HCT116 (cell line): Measurements from ENCODE around the gene ZWILCH. TPM values are rescaled to one million over a fixed set of nuclear protein-coding genes. Genes with fewer than 3 reads are reported as not detected.
"Not testable (repeated sequence)": the region's sequence is repeated elsewhere in the genome, so short reads cannot be mapped to it uniquely, and the experiment has no call there.

ENCODE experiments used
- ATAC-seq: fragments of 200-7000 bp; cut with Tn5 transposase; 2 replicates; pipeline ENCODE4 v1.9.1; 2020; ENCODE audit warnings: mild to moderate bottlenecking, moderate library complexity
- BruUV-seq: library from RNA; stranded (reverse); fragments of 400-500 nt; replicated peaks from 2 replicates; lab custom pipeline; 2021; lab: Mats Ljungman, UMichigan
- CTCF ChIA-PET: fragments of 300-600 bp; sonication (Branson Sonifier 250); formaldehyde crosslinking; loops from one replicate; lab custom pipeline; 2021; ENCODE audit warnings: antibody characterized with exemption; lab: Charles Lee
- POLR2A ChIA-PET: fragments of 300-600, 350-600 bp; sonication (Branson Sonifier 250); formaldehyde crosslinking; loops from one replicate; lab custom pipeline; 2021; ENCODE audit warnings: antibody characterized with exemption; lab: Charles Lee
- RAD21 ChIA-PET, 2 experiments: fragments of 300-600 bp; sonication (Branson Sonifier 250); formaldehyde crosslinking; loops; one replicate each; lab custom pipeline; 2023; ENCODE audit warnings: low total read pairs in 2 of 2; ENCODE audit not compliant: uncharacterized antibody in 2 of 2, unreplicated experiment in 2 of 2, low non-redundant PET in 1 of 2; lab: Charles Lee
- DNase-seq: peaks from one replicate; pipeline ENCODE4 v3.0.0-alpha.2; 2010; ENCODE audit warnings: low read depth, low spot score
- H2AFZ ChIP-seq: fragments of 200-600 bp; shearing (Covaris generic), sonication (generic); 2 replicates; pipeline ENCODE4 v1.6.1; 2017; ENCODE audit warnings: low read depth, mixed run types, mixed read lengths, antibody characterized with exemption, low read length; ENCODE audit not compliant: poor library complexity, severe bottlenecking
- H3K27ac ChIP-seq: 2 replicates; pipeline ENCODE4 v1.5.1; 2012; ENCODE audit warnings: low read depth, low read length
- H3K27me3 ChIP-seq: fragments of 200-600 bp; sonication (generic); 2 replicates; pipeline ENCODE4 v1.6.1; 2016; ENCODE audit warnings: mixed run types, low read length, mixed read lengths; ENCODE audit not compliant: insufficient read depth
- H3K36me3 ChIP-seq, 2 experiments: fragments of 200-500 bp in 1 of 2; fragments of 200-600 bp in 1 of 2; sonication (Bioruptor generic) in 1 of 2; sonication (generic) in 1 of 2; 2 replicates each; pipeline versions ENCODE4 v1.5.1 to v1.6.1; 2014 to 2016; ENCODE audit warnings: low read length in 2 of 2, inconsistent platforms in 1 of 2, mixed read lengths in 1 of 2, mixed run types in 1 of 2; ENCODE audit not compliant: insufficient read depth in 2 of 2, control insufficient read depth in 1 of 2
- H3K4me1 ChIP-seq, 2 experiments: fragments of 200-600 bp in 1 of 2; sonication (generic) in 1 of 2; 2 replicates each; pipeline versions ENCODE4 v1.5.1 to v1.6.1; 2012 to 2017; ENCODE audit warnings: low read length in 2 of 2, inconsistent platforms in 1 of 2, mild to moderate bottlenecking in 1 of 2, mixed read lengths in 1 of 2, mixed run types in 1 of 2, moderate library complexity in 1 of 2; ENCODE audit not compliant: insufficient read depth in 2 of 2, control insufficient read depth in 1 of 2
- H3K4me2 ChIP-seq: fragments of 200-600 bp; sonication (generic); 2 replicates; pipeline ENCODE4 v1.6.1; 2017; ENCODE audit warnings: mixed run types, low read length, mixed read lengths
- H3K4me3 ChIP-seq, 2 experiments: fragments of 200-600 bp in 1 of 2; sonication (generic) in 1 of 2; replicated peaks in 1 of 2; 2 replicates each; pipeline ENCODE4 v1.5.1; 2011 to 2016; ENCODE audit warnings: low read length in 2 of 2, control low read depth in 1 of 2, low read depth in 1 of 2, mild to moderate bottlenecking in 1 of 2, mixed read lengths in 1 of 2, mixed run types in 1 of 2
- H3K79me2 ChIP-seq: fragments of 200-600 bp; sonication (generic); 2 replicates; pipeline ENCODE4 v1.6.1; 2017; ENCODE audit warnings: mild to moderate bottlenecking, mixed run types, low read length, moderate library complexity, mixed read lengths; ENCODE audit not compliant: insufficient read depth
- H3K9ac ChIP-seq: fragments of 200-600 bp; sonication (generic); 2 replicates; pipeline ENCODE4 v1.6.1; 2016; ENCODE audit warnings: low read length, mixed read lengths
- H3K9me2 ChIP-seq: fragments of 200-600 bp; sonication (generic), shearing (Covaris generic); 2 replicates; pipeline ENCODE4 v1.6.1; 2017; ENCODE audit warnings: mixed run types, mild to moderate bottlenecking, moderate library complexity; ENCODE audit not compliant: insufficient read depth
- H3K9me3 ChIP-seq, 2 experiments: fragments of 200-500 bp in 1 of 2; fragments of 200-600 bp in 1 of 2; sonication (Bioruptor generic) in 1 of 2; sonication (generic) in 1 of 2; 2 replicates each; pipeline ENCODE4 v1.6.1; 2014 to 2017; ENCODE audit warnings: low read length in 2 of 2, mixed read lengths in 2 of 2, inconsistent platforms in 1 of 2, low read depth in 1 of 2, mild to moderate bottlenecking in 1 of 2, mixed run types in 1 of 2, moderate library complexity in 1 of 2; ENCODE audit not compliant: control insufficient read depth in 1 of 2, insufficient read depth in 1 of 2
- H4K20me1 ChIP-seq: fragments of 200-600 bp; sonication (generic), shearing (Covaris generic); 2 replicates; pipeline ENCODE4 v1.6.1; 2017; ENCODE audit warnings: mixed run types, mild to moderate bottlenecking, moderate library complexity; ENCODE audit not compliant: insufficient read depth
- CTCF ChIP-seq, 3 experiments: fragments of 200-600 bp in 1 of 3; sonication (generic) in 1 of 3; IDR thresholded peaks in 2 of 3; conservative IDR thresholded peaks in 1 of 3; 2 replicates each; pipeline ENCODE4 v1.5.1; 2012 to 2017; ENCODE audit warnings: low read depth in 2 of 3, low read length in 2 of 3, antibody characterized with exemption in 1 of 3, borderline replicate concordance in 1 of 3, control low read depth in 1 of 3, mild to moderate bottlenecking in 1 of 3, mixed read lengths in 1 of 3, mixed run types in 1 of 3, moderate library complexity in 1 of 3; ENCODE audit not compliant: insufficient read depth in 1 of 3
- ELF1 ChIP-seq: IDR thresholded peaks from 2 replicates; pipeline ENCODE4 v1.6.1; 2012; ENCODE audit warnings: low read depth, borderline replicate concordance
- EZH2phosphoT487 ChIP-seq: fragments of 200-600 bp; IDR thresholded peaks from 2 replicates; pipeline ENCODE4 v1.6.1; 2018; ENCODE audit warnings: antibody characterized with exemption, borderline replicate concordance
- FOSL1 ChIP-seq: IDR thresholded peaks from 2 replicates; pipeline ENCODE4 v1.6.1; 2012; ENCODE audit warnings: low read depth
- POLR2A ChIP-seq: IDR thresholded peaks from 2 replicates; pipeline ENCODE4 v1.7.0; 2011; ENCODE audit warnings: borderline replicate concordance; ENCODE audit not compliant: insufficient read depth, insufficient read length; ENCODE audit errors: extremely low read depth
- POLR2AphosphoS5 ChIP-seq: IDR thresholded peaks from 2 replicates; pipeline ENCODE4 v1.6.1; 2011; ENCODE audit warnings: mild to moderate bottlenecking, low read depth, low read length, moderate library complexity
- RAD21 ChIP-seq: IDR thresholded peaks from 2 replicates; pipeline ENCODE4 v1.6.1; 2012; ENCODE audit warnings: low read depth, mild to moderate bottlenecking
- SIN3A ChIP-seq: IDR thresholded peaks from 2 replicates; pipeline ENCODE4 v1.6.1; 2012; ENCODE audit warnings: low read depth
- SP1 ChIP-seq: IDR thresholded peaks from 2 replicates; pipeline ENCODE4 v1.6.1; 2012; ENCODE audit warnings: low read depth
- YY1 ChIP-seq: IDR thresholded peaks from 2 replicates; pipeline ENCODE4 v1.6.1; 2011; ENCODE audit warnings: low read length, low read depth, moderate library complexity, mild to moderate bottlenecking; ENCODE audit not compliant: insufficient replicate concordance; ENCODE audit errors: extremely low read depth
- intact Hi-C: fragments of 100-400 bp; cut with micrococcal nuclease; formaldehyde crosslinking; loops from 2 replicates; pipeline ENCODE4 v1.10.0; 2022
- total RNA-seq: library from RNA; stranded (reverse); gene quantifications from one replicate; pipeline ENCODE4 v1.2.1, GENCODE V29; 2021; ENCODE audit not compliant: unreplicated experiment

The ZWILCH gene
- total RNA-seq, 1 experiment from 2014 or later: 25.8 TPM

GRCh38 chr15:66497502-66498455, 7.3 kb upstream of the ZWILCH start, which contains the start of gene SNAPC5 (continued):
- TF ChIP-seq SP1: peak; percentile 73
- TF ChIP-seq YY1: peak; percentile 71
- TF ChIP-seq EZH2phosphoT487: no peak
- TF ChIP-seq POLR2A: peak; percentile 32
- peak; percentile 88 for TF ChIP-seq ELF1
- TF ChIP-seq FOSL1: no peak
- peak; percentile 68 for TF ChIP-seq RAD21
- TF ChIP-seq, all 23 proteins: peak for 16

GRCh38 chr15:66498501-66499386, 6.4 kb upstream of the ZWILCH start:
- Histone ChIP-seq H3K36me3 (peaks cover 60 to 73% of the 10 kb centered on the region in 2 experiments), H2AFZ (no peak overlapping the region), H3K4me1 (peaks cover 7 to 38% of the 10 kb centered on the region in 2 experiments; a peak in 3 of 4 replicates), H3K4me3 (no peak overlapping the region), H3K27ac (peak overlapping the region; percentile 46), H3K9me2 (no peaks in the 10 kb centered on the region), H3K9me3 (no peaks in the 10 kb centered on the region), H3K4me2 (0 out of 2 replicates have a peak overlapping the region, but pooled peaks have one; percentile 85), H3K27me3 (no peaks in the 10 kb centered on the region), H3K9ac (peak overlapping the region; percentile 94), H4K20me1 (peaks cover 44% of the 10 kb centered on the region; the same call in 1 of the 2 replicates), H3K79me2 (peaks cover 78% of the 10 kb centered on the region)
- RAD21 ChIA-PET: no interaction called here
- intact Hi-C loops: loop anchor here (1.0 to 5.0 kb wide), 3 partner anchors 112 to 246 kb away; partner anchors contain the start of genes MAP2K1, MEGF11 and TIPIN
- no peak for TF ChIP-seq SIN3A
- TF ChIP-seq RAD21: peak; percentile 33
- TF ChIP-seq CTCF (IDR thresholded peaks at IDR 0.05 in 2 of 3, conservative IDR thresholded peaks at IDR 0.05 in 1 of 3; ENCODE audit: borderline replicate concordance in 1 of 3, insufficient read depth in 1 of 3, low read depth in 2 of 3, low read length in 2 of 3): peak in 1 of 3 experiments; percentile 44; a peak in 2 of 6 replicates
- TF ChIP-seq POLR2AphosphoS5: peak; percentile 63
- BruUV-seq: no TSS peak
- ATAC-seq: no peak; the same call in 1 of the 2 replicates
- DNase-seq: no peak
- POLR2A ChIA-PET: interaction anchor here (0.6 to 2.9 kb wide), 2 partner anchors 18 to 112 kb away, joined by 3 to 12 read pairs; partner anchors contain the start of gene MAP2K1
- CTCF ChIA-PET: interaction anchor here (0.7 to 3.5 kb wide), 14 partner anchors 9 to 903 kb away, joined by 3 to 27 read pairs (median 3); partner anchors contain the start of gene MAP2K1

GRCh38 chr15:66500346-66500745, 4.8 kb upstream of the ZWILCH start:
- H3K4me2 ChIP-seq, H2AFZ ChIP-seq, RAD21 ChIA-PET, CTCF ChIA-PET, H3K4me3 ChIP-seq, H3K9me2 ChIP-seq, DNase-seq, H3K9ac ChIP-seq, ATAC-seq, POLR2A ChIA-PET, H3K27me3 ChIP-seq, H3K9me3 ChIP-seq, BruUV-seq, intact Hi-C loops: not testable (repeated sequence)
- Histone ChIP-seq H3K36me3 (peaks cover 53 to 63% of the 10 kb centered on the region in 2 experiments), H3K27ac (peak overlapping the region; percentile 20; the same call in 1 of the 2 replicates), H4K20me1 (peaks cover 44% of the 10 kb centered on the region; the same call in 1 of the 2 replicates), H3K79me2 (peaks cover 77% of the 10 kb centered on the region), H3K4me1 (peaks cover 7 to 39% of the 10 kb centered on the region in 2 experiments; a peak in 3 of 4 replicates)
